Stimulated activated CD8-positive, alpha-beta memory T cell treated with anti-CD3 and anti-CD28 coated beads, Interleukin-12 subunit alpha, Interleukin-12 subunit beta, amount 100 ng/mL, for 4 hours (primary cell): Measurements from ENCODE around the gene MBOAT2.

Experiments
- DNase-seq: peaks from one replicate; pipeline ENCODE4 v3.0.0-alpha.2; 2020; ENCODE audit warnings: low read depth

The MBOAT2 gene

GRCh38 chr2:8858264-8858663, 145.2 kb downstream of the MBOAT2 start:
- no peak for DNase-seq

- no peak for DNase-seq
Observed at GRCh38 chr2:8857709-8858108, 145.8 kb downstream of the MBOAT2 start.

GRCh38 chr2:8856176-8856575, 147.3 kb downstream of the MBOAT2 start:
- DNase-seq = no peak

- DNase-seq = no peak
Observed at GRCh38 chr2:8855010-8855409, 148.5 kb downstream of the MBOAT2 start.

- no peak for DNase-seq
Observed at GRCh38 chr2:8853426-8853825, 150.1 kb downstream of the MBOAT2 start.

- DNase-seq = no peak
Observed at GRCh38 chr2:8851811-8852560, 151.5 kb downstream of the MBOAT2 start.

GRCh38 chr2:8850845-8851487, 152.5 kb downstream of the MBOAT2 start:
- DNase-seq = no peak

- DNase-seq = no peak
Observed at GRCh38 chr2:8849327-8849726, 154.2 kb downstream of the MBOAT2 start.

- DNase-seq = no peak
Observed at GRCh38 chr2:8848328-8849100, 155.0 kb downstream of the MBOAT2 start.

GRCh38 chr2:8847400-8847799, 156.1 kb downstream of the MBOAT2 start:
- no peak for DNase-seq

GRCh38 chr2:8841932-8842331, 161.6 kb downstream of the MBOAT2 start:
- DNase-seq = no peak

GRCh38 chr2:8840475-8841091, 162.9 kb downstream of the MBOAT2 start:
- DNase-seq = no peak

- no peak for DNase-seq
Observed at GRCh38 chr2:8839189-8839965, 164.1 kb downstream of the MBOAT2 start.

- DNase-seq = no peak
Observed at GRCh38 chr2:8837795-8838140, 165.7 kb downstream of the MBOAT2 start.

GRCh38 chr2:8836971-8837794, 166.3 kb downstream of the MBOAT2 start, which contains the start of gene KIDINS220:
KIDINS220 (minus strand) TSS chr2:8837613; CDS start chr2:8827093, 10,520 bp downstream.
- DNase-seq = peak; percentile 75

- no peak for DNase-seq
Observed at GRCh38 chr2:8835279-8835678, 168.2 kb downstream of the MBOAT2 start.

GRCh38 chr2:8833853-8834252, 169.6 kb downstream of the MBOAT2 start:
- no peak for DNase-seq

- DNase-seq = no peak
Observed at GRCh38 chr2:8831516-8831915, 172.0 kb downstream of the MBOAT2 start.

GRCh38 chr2:8827729-8828128, 175.8 kb downstream of the MBOAT2 start:
- no peak for DNase-seq

GRCh38 chr2:8822218-8822617, 181.3 kb downstream of the MBOAT2 start:
- no peak for DNase-seq
